MM.1S (cell line): ENCODE measurements around the gene KIAA1671.

ENCODE experiments used
- DNase-seq: peaks from one replicate; pipeline ENCODE4 v3.0.0-alpha.2; 2015
- H2AFZ ChIP-seq: fragments of 300-600 bp; sonication (generic); 2 replicates; pipeline ENCODE4 v1.6.0; 2016; ENCODE audit warnings: antibody characterized with exemption, low read length
- H3F3A ChIP-seq: fragments of 300-600 bp; sonication (generic); 2 replicates; pipeline ENCODE4 v1.6.1; 2016; ENCODE audit warnings: mild to moderate bottlenecking, antibody characterized with exemption, low read length, moderate library complexity, mixed read lengths; ENCODE audit not compliant: insufficient read depth
- H3K27ac ChIP-seq: fragments of 300-600 bp; sonication (generic); 2 replicates; pipeline ENCODE4 v1.5.1; 2016; ENCODE audit warnings: mild to moderate bottlenecking, low read length
- H3K27me3 ChIP-seq: fragments of 300-600 bp; sonication (generic); replicated peaks from 2 replicates; pipeline ENCODE4 v1.6.0; 2016; ENCODE audit warnings: low read length; ENCODE audit not compliant: insufficient read depth
- H3K36me3 ChIP-seq: fragments of 300-600 bp; sonication (generic); replicated peaks from 2 replicates; pipeline ENCODE4 v1.6.1; 2016; ENCODE audit warnings: mild to moderate bottlenecking, low read length, mixed read lengths; ENCODE audit not compliant: insufficient read depth
- H3K4me1 ChIP-seq: fragments of 300-600 bp; sonication (generic); 2 replicates; pipeline ENCODE4 v1.6.1; 2016; ENCODE audit warnings: low read length, mixed read lengths
- H3K4me2 ChIP-seq: fragments of 300-600 bp; sonication (generic); 2 replicates; pipeline ENCODE4 v1.6.0; 2016; ENCODE audit warnings: low read depth, low read length
- H3K4me3 ChIP-seq: fragments of 300-600 bp; sonication (generic); 2 replicates; pipeline ENCODE4 v1.5.1; 2016; ENCODE audit warnings: low read length, mixed read lengths
- H3K79me2 ChIP-seq: fragments of 300-600 bp; sonication (generic); 2 replicates; pipeline ENCODE4 v1.6.1; 2016; ENCODE audit warnings: mixed run types, low read length, mixed read lengths
- H3K9ac ChIP-seq: fragments of 300-600 bp; sonication (generic); 2 replicates; pipeline ENCODE4 v1.6.1; 2016; ENCODE audit warnings: low read length, mixed read lengths
- H3K9me2 ChIP-seq: fragments of 300-600 bp; sonication (generic); replicated peaks from 2 replicates; pipeline ENCODE4 v1.6.1; 2016; ENCODE audit warnings: mild to moderate bottlenecking, low read length, mixed read lengths; ENCODE audit not compliant: insufficient read depth
- H3K9me3 ChIP-seq: fragments of 300-600 bp; sonication (generic); replicated peaks from 2 replicates; pipeline ENCODE4 v1.6.1; 2016; ENCODE audit warnings: mild to moderate bottlenecking, low read length, mixed read lengths; ENCODE audit not compliant: insufficient read depth
- H4K20me1 ChIP-seq: fragments of 300-600 bp; sonication (generic); 2 replicates; pipeline ENCODE4 v1.6.1; 2016; ENCODE audit warnings: mild to moderate bottlenecking, low read length, moderate library complexity, mixed read lengths; ENCODE audit not compliant: insufficient read depth
- EZH2 ChIP-seq: fragments of 300-600 bp; sonication (generic); optimal IDR thresholded peaks from 2 replicates; pipeline ENCODE3; 2017; ENCODE audit warnings: low read depth, mild to moderate bottlenecking, antibody characterized with exemption, low read length, mixed read lengths
- EZH2phosphoT487 ChIP-seq: fragments of 300-600 bp; sonication (generic); IDR thresholded peaks from 2 replicates; pipeline ENCODE4 v1.6.1; 2018; ENCODE audit warnings: antibody characterized with exemption, low read length
- TF ChIP-seq, protein P1 (sequence below): fragments of 300-600 bp; sonication (generic); IDR thresholded peaks from 2 replicates; pipeline ENCODE4 v1.5.1; 2016; ENCODE audit warnings: antibody characterized with exemption, low read length, mixed read lengths

The KIAA1671 gene

DNA sequence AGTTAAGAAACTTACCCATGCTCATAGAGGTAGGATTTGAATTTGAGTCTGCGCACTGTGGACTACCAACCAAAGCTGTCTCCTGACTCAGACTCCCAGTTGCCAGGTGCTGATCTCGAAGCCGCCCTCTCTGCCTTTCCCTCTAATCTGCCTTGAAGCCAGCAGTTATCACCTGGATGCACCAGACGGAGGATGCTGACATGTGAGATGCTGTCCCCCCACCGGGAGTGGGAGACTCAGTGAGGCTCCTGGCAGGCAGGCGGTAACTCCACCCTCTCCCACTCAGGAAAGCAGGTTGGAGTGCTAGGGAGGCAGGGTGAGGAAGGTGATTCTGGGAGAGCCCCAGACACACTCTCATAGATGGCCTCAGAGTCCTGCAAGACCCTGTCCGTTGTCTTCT lies 40.4 kb downstream of the KIAA1671 start:
- no peaks in the 10 kb centered on the region for H3K36me3 ChIP-seq
- DNase-seq: no peak
- no peak overlapping the region for H3K4me2 ChIP-seq
- no peak overlapping the region for H2AFZ ChIP-seq
- H3K27ac ChIP-seq: no peak overlapping the region
- H3K79me2 ChIP-seq: no peaks in the 10 kb centered on the region
- H4K20me1 ChIP-seq: no peaks in the 10 kb centered on the region
- H3K27me3 ChIP-seq: peaks cover 7% of the 10 kb centered on the region; the same call in 1 of the 2 replicates
- TF ChIP-seq EZH2 (no peak), EZH2phosphoT487 (no peak)
- TF ChIP-seq, protein P1, sequence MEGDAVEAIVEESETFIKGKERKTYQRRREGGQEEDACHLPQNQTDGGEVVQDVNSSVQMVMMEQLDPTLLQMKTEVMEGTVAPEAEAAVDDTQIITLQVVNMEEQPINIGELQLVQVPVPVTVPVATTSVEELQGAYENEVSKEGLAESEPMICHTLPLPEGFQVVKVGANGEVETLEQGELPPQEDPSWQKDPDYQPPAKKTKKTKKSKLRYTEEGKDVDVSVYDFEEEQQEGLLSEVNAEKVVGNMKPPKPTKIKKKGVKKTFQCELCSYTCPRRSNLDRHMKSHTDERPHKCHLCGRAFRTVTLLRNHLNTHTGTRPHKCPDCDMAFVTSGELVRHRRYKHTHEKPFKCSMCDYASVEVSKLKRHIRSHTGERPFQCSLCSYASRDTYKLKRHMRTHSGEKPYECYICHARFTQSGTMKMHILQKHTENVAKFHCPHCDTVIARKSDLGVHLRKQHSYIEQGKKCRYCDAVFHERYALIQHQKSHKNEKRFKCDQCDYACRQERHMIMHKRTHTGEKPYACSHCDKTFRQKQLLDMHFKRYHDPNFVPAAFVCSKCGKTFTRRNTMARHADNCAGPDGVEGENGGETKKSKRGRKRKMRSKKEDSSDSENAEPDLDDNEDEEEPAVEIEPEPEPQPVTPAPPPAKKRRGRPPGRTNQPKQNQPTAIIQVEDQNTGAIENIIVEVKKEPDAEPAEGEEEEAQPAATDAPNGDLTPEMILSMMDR: no peak
- no peaks in the 10 kb centered on the region for H3K9me2 ChIP-seq
- H3F3A ChIP-seq: no peaks in the 10 kb centered on the region
- no peak overlapping the region for H3K9ac ChIP-seq
- no peak overlapping the region for H3K4me3 ChIP-seq
- no peaks in the 10 kb centered on the region for H3K4me1 ChIP-seq
- no peaks in the 10 kb centered on the region for H3K9me3 ChIP-seq

DNA sequence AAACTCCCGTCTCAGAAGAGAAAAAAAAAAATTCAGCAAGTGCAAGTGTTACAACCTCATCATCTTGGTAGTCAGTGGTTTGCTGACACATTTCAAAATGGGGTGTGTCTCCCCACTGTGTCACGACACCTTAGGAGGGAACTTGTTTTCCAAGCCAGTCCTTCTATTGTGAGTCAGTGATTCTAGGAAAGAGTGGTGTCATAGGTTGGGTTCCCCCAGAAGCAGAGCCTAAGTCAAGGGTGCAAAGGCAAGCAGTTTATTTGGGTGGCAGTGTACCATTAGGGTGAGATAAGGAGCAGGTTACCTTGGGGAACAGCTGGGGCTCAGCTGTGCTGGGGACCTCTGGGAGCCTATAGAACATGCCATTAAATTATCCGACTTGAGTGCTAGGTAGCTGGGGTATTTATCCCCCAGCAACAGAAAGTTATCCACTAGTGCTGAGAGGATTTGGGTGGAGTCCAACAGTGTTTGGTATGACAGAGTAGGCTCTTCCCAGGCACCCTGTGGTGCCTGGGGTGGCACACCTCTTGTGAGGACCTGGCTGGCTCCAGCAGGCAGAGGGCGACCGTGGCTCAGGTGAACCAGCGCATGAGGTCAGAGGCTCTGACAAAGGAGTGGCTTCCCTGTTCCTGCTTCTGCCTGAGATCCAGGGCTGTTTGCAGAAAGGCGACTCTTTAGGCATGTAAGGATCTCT lies 41.7 kb downstream of the KIAA1671 start:
- Histone ChIP-seq H3K27me3 (peaks cover 7% of the 10 kb centered on the region; the same call in 1 of the 2 replicates), H3K36me3 (no peaks in the 10 kb centered on the region), H3K4me3 (no peak overlapping the region), H4K20me1 (no peaks in the 10 kb centered on the region), H2AFZ (no peak overlapping the region), H3K4me2 (no peak overlapping the region), H3K4me1 (no peaks in the 10 kb centered on the region), H3K9me2 (no peaks in the 10 kb centered on the region), H3K79me2 (no peaks in the 10 kb centered on the region), H3K27ac (no peak overlapping the region), H3K9ac (no peak overlapping the region), H3F3A (no peaks in the 10 kb centered on the region), H3K9me3 (no peaks in the 10 kb centered on the region)
- DNase-seq: no peak
- TF ChIP-seq EZH2phosphoT487: no peak
- TF ChIP-seq, protein P1: 0 out of 2 replicates have a peak, but pooled peaks have one; percentile 10
- no peak for TF ChIP-seq EZH2

DNA sequence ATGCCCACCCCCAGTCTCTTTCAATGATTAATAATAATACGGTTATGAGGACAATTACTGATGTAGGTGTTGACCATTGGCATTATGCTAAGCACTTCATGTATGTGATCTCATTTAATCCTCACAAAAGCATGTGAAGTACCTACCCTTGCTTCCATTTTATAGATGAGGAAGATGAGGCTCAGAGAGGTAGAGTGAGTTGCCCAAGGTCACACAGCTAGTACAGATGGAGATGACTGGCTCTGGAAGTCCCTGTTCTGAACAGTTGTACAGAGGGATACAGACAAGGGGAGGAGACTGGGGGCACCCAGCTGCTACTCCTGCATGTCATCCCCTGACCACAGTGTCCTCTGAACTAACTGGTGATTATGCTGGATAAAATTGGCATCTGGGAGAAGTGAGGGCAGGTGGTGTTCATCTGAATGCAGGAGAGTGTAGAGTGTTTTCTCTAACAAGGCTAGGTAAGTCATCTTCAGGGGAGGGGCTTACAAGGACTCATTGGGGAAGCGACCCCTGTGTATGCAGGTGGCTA lies 43.2 kb downstream of the KIAA1671 start:
- H4K20me1 ChIP-seq: no peaks in the 10 kb centered on the region
- H2AFZ ChIP-seq: no peak overlapping the region
- H3K4me3 ChIP-seq: no peak overlapping the region
- H3K9ac ChIP-seq: no peak overlapping the region
- no peaks in the 10 kb centered on the region for H3K4me1 ChIP-seq
- H3K9me2 ChIP-seq: no peaks in the 10 kb centered on the region
- no peaks in the 10 kb centered on the region for H3F3A ChIP-seq
- no peaks in the 10 kb centered on the region for H3K9me3 ChIP-seq
- DNase-seq: no peak
- no peak overlapping the region for H3K27ac ChIP-seq
- TF ChIP-seq EZH2: no peak
- no peaks in the 10 kb centered on the region for H3K79me2 ChIP-seq
- H3K36me3 ChIP-seq: no peaks in the 10 kb centered on the region
- H3K27me3 ChIP-seq: peaks cover 7% of the 10 kb centered on the region; the same call in 1 of the 2 replicates
- H3K4me2 ChIP-seq: no peak overlapping the region

DNA sequence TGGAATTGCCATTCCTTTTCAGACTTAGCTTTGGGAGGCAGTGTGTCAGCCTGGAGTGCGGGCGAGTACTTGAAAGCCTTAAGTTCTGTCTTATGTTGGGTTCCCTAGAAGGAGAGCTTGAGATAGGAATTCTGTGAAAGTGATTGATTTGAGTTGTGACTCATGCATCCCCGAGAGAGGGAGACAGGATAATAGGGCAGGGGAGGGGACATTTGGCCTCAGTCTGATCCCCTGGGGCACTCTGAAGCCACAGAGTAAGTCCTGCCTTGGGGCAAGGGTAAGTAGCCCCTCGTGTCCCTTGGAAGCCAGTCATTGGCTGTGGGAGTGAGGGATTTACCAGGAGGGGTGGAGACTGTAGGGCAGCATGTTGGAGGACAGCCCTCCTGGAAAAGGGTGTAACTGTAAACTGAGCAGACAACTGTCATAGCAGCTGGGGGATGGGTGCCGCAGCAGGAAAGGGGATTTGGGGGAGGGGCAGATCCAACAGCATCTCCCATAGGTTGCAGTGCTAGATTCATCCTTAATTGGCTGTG lies 44.0 kb downstream of the KIAA1671 start:
- Histone ChIP-seq H3K9me2 (no peaks in the 10 kb centered on the region), H3K27me3 (peaks cover 7% of the 10 kb centered on the region; the same call in 1 of the 2 replicates), H3K9me3 (no peaks in the 10 kb centered on the region), H3K4me3 (no peak overlapping the region), H3K79me2 (no peaks in the 10 kb centered on the region), H2AFZ (no peak overlapping the region), H3K36me3 (no peaks in the 10 kb centered on the region), H4K20me1 (no peaks in the 10 kb centered on the region), H3K4me1 (no peaks in the 10 kb centered on the region), H3K27ac (no peak overlapping the region), H3K9ac (no peak overlapping the region), H3K4me2 (no peak overlapping the region), H3F3A (no peaks in the 10 kb centered on the region)
- no peak for TF ChIP-seq EZH2phosphoT487
- no peak for TF ChIP-seq EZH2
- TF ChIP-seq, protein P1: no peak
- DNase-seq: no peak
